NAMALWA (cell line): ENCODE measurements around the gene SGCG.
"Not testable (repeated sequence)": the region's sequence is repeated elsewhere in the genome, so short reads cannot be mapped to it uniquely, and the experiment has no call there.

Source experiments
- DNase-seq: peaks from one replicate; pipeline ENCODE4 v3.0.0-alpha.2; 2015; ENCODE audit warnings: low spot score

The SGCG gene

GRCh38 chr13:23212671-23213070, 31.9 kb downstream of the SGCG start:
- no peak for DNase-seq

- no peak for DNase-seq
Observed at GRCh38 chr13:23231241-23231640, 50.5 kb downstream of the SGCG start.

GRCh38 chr13:23235994-23236393, 55.2 kb downstream of the SGCG start:
- no peak for DNase-seq

- DNase-seq, result no peak
Observed at GRCh38 chr13:23243066-23243465, 62.3 kb downstream of the SGCG start.

- DNase-seq, result not testable (repeated sequence)
Observed at GRCh38 chr13:23248410-23248809, 67.6 kb downstream of the SGCG start.

GRCh38 chr13:23254506-23254905, 73.7 kb downstream of the SGCG start:
- DNase-seq, result no peak

GRCh38 chr13:23267571-23267970, 86.8 kb downstream of the SGCG start:
- DNase-seq, result no peak

- DNase-seq, result no peak
Observed at GRCh38 chr13:23268441-23268840, 87.7 kb downstream of the SGCG start.

GRCh38 chr13:23271331-23271730, 90.6 kb downstream of the SGCG start:
- no peak for DNase-seq

GRCh38 chr13:23273498-23273897, 92.7 kb downstream of the SGCG start:
- DNase-seq, result no peak

- DNase-seq, result no peak
Observed at GRCh38 chr13:23279321-23279720, 98.5 kb downstream of the SGCG start.

GRCh38 chr13:23288564-23288963, 107.8 kb downstream of the SGCG start:
- no peak for DNase-seq

GRCh38 chr13:23288995-23289394, 108.2 kb downstream of the SGCG start:
- no peak for DNase-seq

- DNase-seq, result no peak
Observed at GRCh38 chr13:23289917-23290357, 109.2 kb downstream of the SGCG start.

GRCh38 chr13:23292586-23292985, 111.8 kb downstream of the SGCG start:
- DNase-seq, result no peak

GRCh38 chr13:23314837-23315236, 134.1 kb downstream of the SGCG start:
- DNase-seq, result not testable (repeated sequence)

- no peak for DNase-seq
Observed at GRCh38 chr13:23319883-23320224, 139.1 kb downstream of the SGCG start.

- no peak for DNase-seq
Observed at GRCh38 chr13:23320926-23321534, 140.3 kb downstream of the SGCG start.

- no peak for DNase-seq
Observed at GRCh38 chr13:23321535-23322241, 140.9 kb downstream of the SGCG start.

- DNase-seq, result no peak
Observed at GRCh38 chr13:23322353-23323336, 141.9 kb downstream of the SGCG start.

GRCh38 chr13:23323946-23324709, 143.3 kb downstream of the SGCG start:
- DNase-seq, result no peak

- DNase-seq, result no peak
Observed at GRCh38 chr13:23325191-23325590, 144.4 kb downstream of the SGCG start.
